ENCODE data around the gene TEAD1.

Gene TEAD1

GRCh38 chr11:12674936-12675696 is 895 bp downstream of the TEAD1 start:
- no peak overlapping the region for H3K27ac Mint-ChIP-seq

GRCh38 chr11:12675951-12676711 is 1.9 kb downstream of the TEAD1 start:
- H3K4me1 Mint-ChIP-seq, result peaks cover 2 to 5% of the 10 kb centered on the region in 2 donors
- ATAC-seq (replicated peaks), result no peak
- peaks cover 0 to 2% of the 10 kb centered on the region in 2 donors for H3K9me3 Mint-ChIP-seq
- DNase-seq, result no peak
- H3K27me3 Mint-ChIP-seq, result peaks cover 48 to 72% of the 10 kb centered on the region in 2 donors
- H3K36me3 Mint-ChIP-seq, result no peaks in the 10 kb centered on the region
- no peak overlapping the region for H3K27ac Mint-ChIP-seq
- no peak overlapping the region for H3K4me3 Mint-ChIP-seq

More at GRCh38 chr11:12674936-12675696, 895 bp downstream of the TEAD1 start:
- H3K9me3 Mint-ChIP-seq, result peaks cover 0 to 2% of the 10 kb centered on the region in 2 donors
- ATAC-seq (replicated peaks) (no peak), DNase-seq (no peak)
- no peaks in the 10 kb centered on the region for H3K36me3 Mint-ChIP-seq
- H3K4me1 Mint-ChIP-seq, result peaks cover 2 to 5% of the 10 kb centered on the region in 2 donors
- peaks cover 39 to 63% of the 10 kb centered on the region in 2 donors for H3K27me3 Mint-ChIP-seq
- peak overlapping the region; percentile 56 for H3K4me3 Mint-ChIP-seq

GRCh38 chr11:12677131-12677530 is 2.9 kb downstream of the TEAD1 start:
- H3K4me3 Mint-ChIP-seq, result no peak overlapping the region
- no peak overlapping the region for H3K27ac Mint-ChIP-seq
- H3K4me1 Mint-ChIP-seq, result peaks cover 0 to 5% of the 10 kb centered on the region in 2 donors
- peaks cover 51 to 72% of the 10 kb centered on the region in 2 donors for H3K27me3 Mint-ChIP-seq
- H3K9me3 Mint-ChIP-seq, result no peaks in the 10 kb centered on the region
- DNase-seq (no peak), ATAC-seq (replicated peaks) (no peak)
- no peaks in the 10 kb centered on the region for H3K36me3 Mint-ChIP-seq

GRCh38 chr11:12678092-12678491 is 3.9 kb downstream of the TEAD1 start:
- no peaks in the 10 kb centered on the region for H3K36me3 Mint-ChIP-seq
- H3K27me3 Mint-ChIP-seq, result peaks cover 53 to 75% of the 10 kb centered on the region in 2 donors
- peaks cover 0 to 5% of the 10 kb centered on the region in 2 donors for H3K4me1 Mint-ChIP-seq
- no peak overlapping the region for H3K4me3 Mint-ChIP-seq
- no peak overlapping the region for H3K27ac Mint-ChIP-seq
- DNase-seq (no peak), ATAC-seq (replicated peaks) (no peak)
- H3K9me3 Mint-ChIP-seq, result no peaks in the 10 kb centered on the region

GRCh38 chr11:12678991-12679390 is 4.8 kb downstream of the TEAD1 start:
- DNase-seq (no peak), ATAC-seq (replicated peaks) (no peak)
- H3K4me1 Mint-ChIP-seq, result no peaks in the 10 kb centered on the region
- no peak overlapping the region for H3K27ac Mint-ChIP-seq
- H3K9me3 Mint-ChIP-seq, result no peaks in the 10 kb centered on the region
- peaks cover 56 to 73% of the 10 kb centered on the region in 2 donors for H3K27me3 Mint-ChIP-seq
- no peak overlapping the region for H3K4me3 Mint-ChIP-seq
- H3K36me3 Mint-ChIP-seq, result no peaks in the 10 kb centered on the region

- no peaks in the 10 kb centered on the region for H3K4me1 Mint-ChIP-seq
- ATAC-seq (replicated peaks) (no peak), DNase-seq (no peak)
- no peak overlapping the region for H3K27ac Mint-ChIP-seq
- H3K4me3 Mint-ChIP-seq, result no peak overlapping the region
- H3K9me3 Mint-ChIP-seq, result no peaks in the 10 kb centered on the region
- peaks cover 56 to 77% of the 10 kb centered on the region in 2 donors for H3K27me3 Mint-ChIP-seq
- no peaks in the 10 kb centered on the region for H3K36me3 Mint-ChIP-seq
Observed at GRCh38 chr11:12679471-12679870, 5.2 kb downstream of the TEAD1 start.

GRCh38 chr11:12680246-12680939 is 6.2 kb downstream of the TEAD1 start:
- H3K36me3 Mint-ChIP-seq, result no peaks in the 10 kb centered on the region
- no peak overlapping the region for H3K27ac Mint-ChIP-seq
- ATAC-seq (replicated peaks) (no peak), DNase-seq (no peak)
- no peaks in the 10 kb centered on the region for H3K4me1 Mint-ChIP-seq
- H3K9me3 Mint-ChIP-seq, result no peaks in the 10 kb centered on the region
- no peak overlapping the region for H3K4me3 Mint-ChIP-seq
- H3K27me3 Mint-ChIP-seq, result peaks cover 56 to 83% of the 10 kb centered on the region in 2 donors

- no peak overlapping the region for H3K4me3 Mint-ChIP-seq
- DNase-seq (no peak), ATAC-seq (replicated peaks) (no peak)
- no peaks in the 10 kb centered on the region for H3K36me3 Mint-ChIP-seq
- H3K9me3 Mint-ChIP-seq, result no peaks in the 10 kb centered on the region
- no peak overlapping the region for H3K27ac Mint-ChIP-seq
- H3K4me1 Mint-ChIP-seq, result no peaks in the 10 kb centered on the region
- peaks cover 56 to 83% of the 10 kb centered on the region in 2 donors for H3K27me3 Mint-ChIP-seq
Observed at GRCh38 chr11:12680940-12681258, 6.7 kb downstream of the TEAD1 start.

- Mint-ChIP-seq H3K36me3 (no peaks in the 10 kb centered on the region), H3K9me3 (no peaks in the 10 kb centered on the region), H3K27ac (no peak overlapping the region), H3K27me3 (peaks cover 50 to 77% of the 10 kb centered on the region in 2 donors), H3K4me1 (no peaks in the 10 kb centered on the region), H3K4me3 (no peak overlapping the region)
- DNase-seq (no peak), ATAC-seq (replicated peaks) (no peak)
Observed at GRCh38 chr11:12681466-12681865, 7.2 kb downstream of the TEAD1 start.

- no peaks in the 10 kb centered on the region for H3K9me3 Mint-ChIP-seq
- no peak overlapping the region for H3K4me3 Mint-ChIP-seq
- ATAC-seq (replicated peaks), result no peak
- peaks cover 45 to 74% of the 10 kb centered on the region in 2 donors for H3K27me3 Mint-ChIP-seq
- no peak overlapping the region for H3K27ac Mint-ChIP-seq
- no peaks in the 10 kb centered on the region for H3K36me3 Mint-ChIP-seq
- no peak for DNase-seq
- H3K4me1 Mint-ChIP-seq, result no peaks in the 10 kb centered on the region
Observed at GRCh38 chr11:12682288-12682687, 8.1 kb downstream of the TEAD1 start.

GRCh38 chr11:12682737-12683500 is 8.7 kb downstream of the TEAD1 start:
- Mint-ChIP-seq H3K27ac (no peak overlapping the region), H3K9me3 (no peaks in the 10 kb centered on the region), H3K36me3 (no peaks in the 10 kb centered on the region), H3K4me3 (no peak overlapping the region), H3K27me3 (peaks cover 42 to 74% of the 10 kb centered on the region in 2 donors), H3K4me1 (no peaks in the 10 kb centered on the region)
- DNase-seq (no peak), ATAC-seq (replicated peaks) (no peak)

GRCh38 chr11:12683874-12684273 is 9.7 kb downstream of the TEAD1 start:
- no peaks in the 10 kb centered on the region for H3K36me3 Mint-ChIP-seq
- no peak overlapping the region for H3K4me3 Mint-ChIP-seq
- no peaks in the 10 kb centered on the region for H3K9me3 Mint-ChIP-seq
- ATAC-seq (replicated peaks) (no peak), DNase-seq (no peak)
- no peaks in the 10 kb centered on the region for H3K4me1 Mint-ChIP-seq
- peaks cover 37 to 77% of the 10 kb centered on the region in 2 donors for H3K27me3 Mint-ChIP-seq
- no peak overlapping the region for H3K27ac Mint-ChIP-seq

GRCh38 chr11:12684315-12684714 is 10.1 kb downstream of the TEAD1 start:
- no peak overlapping the region for H3K27ac Mint-ChIP-seq
- H3K9me3 Mint-ChIP-seq, result no peaks in the 10 kb centered on the region
- no peaks in the 10 kb centered on the region for H3K4me1 Mint-ChIP-seq
- no peaks in the 10 kb centered on the region for H3K36me3 Mint-ChIP-seq
- DNase-seq, result no peak
- H3K4me3 Mint-ChIP-seq, result no peak overlapping the region
- peaks cover 36 to 77% of the 10 kb centered on the region in 2 donors for H3K27me3 Mint-ChIP-seq
- ATAC-seq (replicated peaks), result no peak

- Mint-ChIP-seq H3K9me3 (no peaks in the 10 kb centered on the region), H3K27ac (no peak overlapping the region), H3K4me3 (no peak overlapping the region), H3K36me3 (no peaks in the 10 kb centered on the region), H3K27me3 (peaks cover 35 to 73% of the 10 kb centered on the region in 2 donors), H3K4me1 (no peaks in the 10 kb centered on the region)
- no peak for ATAC-seq (replicated peaks)
- no peak for DNase-seq
Observed at GRCh38 chr11:12684816-12685215, 10.6 kb downstream of the TEAD1 start.
